H1 (cell line): Measurements from ENCODE around the gene THSD1. TPM values are rescaled to one million over a fixed set of nuclear protein-coding genes. Genes with fewer than 3 reads are reported as not detected.

Experiments used
- BACH1 ChIP-seq: IDR thresholded peaks from 2 replicates; pipeline ENCODE4 v1.6.1; 2012; ENCODE audit warnings: low read length, improper control_type of control experiment
- KDM4A ChIP-seq: IDR thresholded peaks from one replicate; pipeline ENCODE4 v1.7.1; 2012; ENCODE audit warnings: low read depth, mild to moderate bottlenecking, moderate library complexity, low read length, inconsistent platforms; ENCODE audit not compliant: severe bottlenecking
- NANOG ChIP-seq: IDR thresholded peaks from 2 replicates; pipeline ENCODE4 v1.6.1; 2011; ENCODE audit warnings: low read length, low read depth, mild to moderate bottlenecking, inconsistent platforms; ENCODE audit not compliant: insufficient read depth, poor library complexity, severe bottlenecking
- SRF ChIP-seq: IDR thresholded peaks from 2 replicates; pipeline ENCODE4 v1.6.1; 2011; ENCODE audit warnings: mild to moderate bottlenecking, low read depth, low read length, moderate library complexity
- SUZ12 ChIP-seq: fragments of 200-600 bp; sonication (generic); IDR thresholded peaks from 2 replicates; pipeline ENCODE4 v1.6.1; 2012; ENCODE audit warnings: mild to moderate bottlenecking, inconsistent platforms, low read length, moderate library complexity, mixed read lengths
- polyA plus RNA-seq, 7 experiments: library from polyadenylated mRNA; depleted of rRNA in 3 of 7; stranded (reverse) in 5 of 7; unstranded in 2 of 7; fragments of >200 nt in 5 of 7; fragments of 200-250 nt in 2 of 7; gene quantifications; 1 replicate in 5 of 7; 2 replicates in 1 of 7; 4 replicates in 1 of 7; pipeline versions ENCODE4 v1.2.1 to v1.2.3, GENCODE V29; 2011 to 2013; ENCODE audit warnings: missing spikeins in 2 of 7, mixed read lengths in 2 of 7
- total RNA-seq: library from RNA; stranded (reverse); fragmentation: NEBNext Ultra II Directional; extraction: Animal tissue kit (Norgen Biotek cat#: 25700); gene quantifications from 2 replicates; pipeline ENCODE4 v1.2.1, GENCODE V29; 2021
- TF ChIP-seq, protein P1 (sequence below): fragments of 300-600 bp; sonication (generic); IDR thresholded peaks from 2 replicates; pipeline ENCODE4 v1.7.1; 2012; ENCODE audit warnings: low read length, moderate library complexity, mild to moderate bottlenecking, inconsistent platforms; ENCODE audit not compliant: insufficient replicate concordance

THSD1 gene
- total and polyA plus RNA-seq, 2 of the 8 experiments (the other 6 are each of a cell fraction or from before 2014, with no cell fraction given), result 0.17 to 0.35 TPM

DNA sequence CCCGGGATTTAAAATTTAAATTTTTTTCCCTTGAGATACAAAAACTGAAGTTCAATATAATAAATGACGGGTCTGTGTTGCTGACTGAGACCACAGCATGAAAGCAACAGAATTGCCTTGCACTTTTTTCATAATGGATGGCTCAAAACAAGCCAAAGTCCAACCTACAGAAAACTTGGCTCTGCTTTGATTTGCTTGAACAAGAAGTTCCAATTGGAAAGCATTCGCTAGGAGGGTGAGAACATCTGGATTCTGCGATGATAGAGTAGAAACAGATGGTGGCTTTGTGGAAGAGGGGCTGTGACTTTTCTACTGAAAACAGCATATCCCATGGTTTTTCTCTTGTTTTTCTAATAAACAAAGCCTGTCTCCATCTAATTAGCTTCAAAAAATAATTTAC is 46.4 kb downstream of the THSD1 start (continued):
- TF ChIP-seq KDM4A, result no peak
- TF ChIP-seq NANOG, result no peak
- no peak for TF ChIP-seq SUZ12
- no peak for TF ChIP-seq SRF
- TF ChIP-seq, protein P1, sequence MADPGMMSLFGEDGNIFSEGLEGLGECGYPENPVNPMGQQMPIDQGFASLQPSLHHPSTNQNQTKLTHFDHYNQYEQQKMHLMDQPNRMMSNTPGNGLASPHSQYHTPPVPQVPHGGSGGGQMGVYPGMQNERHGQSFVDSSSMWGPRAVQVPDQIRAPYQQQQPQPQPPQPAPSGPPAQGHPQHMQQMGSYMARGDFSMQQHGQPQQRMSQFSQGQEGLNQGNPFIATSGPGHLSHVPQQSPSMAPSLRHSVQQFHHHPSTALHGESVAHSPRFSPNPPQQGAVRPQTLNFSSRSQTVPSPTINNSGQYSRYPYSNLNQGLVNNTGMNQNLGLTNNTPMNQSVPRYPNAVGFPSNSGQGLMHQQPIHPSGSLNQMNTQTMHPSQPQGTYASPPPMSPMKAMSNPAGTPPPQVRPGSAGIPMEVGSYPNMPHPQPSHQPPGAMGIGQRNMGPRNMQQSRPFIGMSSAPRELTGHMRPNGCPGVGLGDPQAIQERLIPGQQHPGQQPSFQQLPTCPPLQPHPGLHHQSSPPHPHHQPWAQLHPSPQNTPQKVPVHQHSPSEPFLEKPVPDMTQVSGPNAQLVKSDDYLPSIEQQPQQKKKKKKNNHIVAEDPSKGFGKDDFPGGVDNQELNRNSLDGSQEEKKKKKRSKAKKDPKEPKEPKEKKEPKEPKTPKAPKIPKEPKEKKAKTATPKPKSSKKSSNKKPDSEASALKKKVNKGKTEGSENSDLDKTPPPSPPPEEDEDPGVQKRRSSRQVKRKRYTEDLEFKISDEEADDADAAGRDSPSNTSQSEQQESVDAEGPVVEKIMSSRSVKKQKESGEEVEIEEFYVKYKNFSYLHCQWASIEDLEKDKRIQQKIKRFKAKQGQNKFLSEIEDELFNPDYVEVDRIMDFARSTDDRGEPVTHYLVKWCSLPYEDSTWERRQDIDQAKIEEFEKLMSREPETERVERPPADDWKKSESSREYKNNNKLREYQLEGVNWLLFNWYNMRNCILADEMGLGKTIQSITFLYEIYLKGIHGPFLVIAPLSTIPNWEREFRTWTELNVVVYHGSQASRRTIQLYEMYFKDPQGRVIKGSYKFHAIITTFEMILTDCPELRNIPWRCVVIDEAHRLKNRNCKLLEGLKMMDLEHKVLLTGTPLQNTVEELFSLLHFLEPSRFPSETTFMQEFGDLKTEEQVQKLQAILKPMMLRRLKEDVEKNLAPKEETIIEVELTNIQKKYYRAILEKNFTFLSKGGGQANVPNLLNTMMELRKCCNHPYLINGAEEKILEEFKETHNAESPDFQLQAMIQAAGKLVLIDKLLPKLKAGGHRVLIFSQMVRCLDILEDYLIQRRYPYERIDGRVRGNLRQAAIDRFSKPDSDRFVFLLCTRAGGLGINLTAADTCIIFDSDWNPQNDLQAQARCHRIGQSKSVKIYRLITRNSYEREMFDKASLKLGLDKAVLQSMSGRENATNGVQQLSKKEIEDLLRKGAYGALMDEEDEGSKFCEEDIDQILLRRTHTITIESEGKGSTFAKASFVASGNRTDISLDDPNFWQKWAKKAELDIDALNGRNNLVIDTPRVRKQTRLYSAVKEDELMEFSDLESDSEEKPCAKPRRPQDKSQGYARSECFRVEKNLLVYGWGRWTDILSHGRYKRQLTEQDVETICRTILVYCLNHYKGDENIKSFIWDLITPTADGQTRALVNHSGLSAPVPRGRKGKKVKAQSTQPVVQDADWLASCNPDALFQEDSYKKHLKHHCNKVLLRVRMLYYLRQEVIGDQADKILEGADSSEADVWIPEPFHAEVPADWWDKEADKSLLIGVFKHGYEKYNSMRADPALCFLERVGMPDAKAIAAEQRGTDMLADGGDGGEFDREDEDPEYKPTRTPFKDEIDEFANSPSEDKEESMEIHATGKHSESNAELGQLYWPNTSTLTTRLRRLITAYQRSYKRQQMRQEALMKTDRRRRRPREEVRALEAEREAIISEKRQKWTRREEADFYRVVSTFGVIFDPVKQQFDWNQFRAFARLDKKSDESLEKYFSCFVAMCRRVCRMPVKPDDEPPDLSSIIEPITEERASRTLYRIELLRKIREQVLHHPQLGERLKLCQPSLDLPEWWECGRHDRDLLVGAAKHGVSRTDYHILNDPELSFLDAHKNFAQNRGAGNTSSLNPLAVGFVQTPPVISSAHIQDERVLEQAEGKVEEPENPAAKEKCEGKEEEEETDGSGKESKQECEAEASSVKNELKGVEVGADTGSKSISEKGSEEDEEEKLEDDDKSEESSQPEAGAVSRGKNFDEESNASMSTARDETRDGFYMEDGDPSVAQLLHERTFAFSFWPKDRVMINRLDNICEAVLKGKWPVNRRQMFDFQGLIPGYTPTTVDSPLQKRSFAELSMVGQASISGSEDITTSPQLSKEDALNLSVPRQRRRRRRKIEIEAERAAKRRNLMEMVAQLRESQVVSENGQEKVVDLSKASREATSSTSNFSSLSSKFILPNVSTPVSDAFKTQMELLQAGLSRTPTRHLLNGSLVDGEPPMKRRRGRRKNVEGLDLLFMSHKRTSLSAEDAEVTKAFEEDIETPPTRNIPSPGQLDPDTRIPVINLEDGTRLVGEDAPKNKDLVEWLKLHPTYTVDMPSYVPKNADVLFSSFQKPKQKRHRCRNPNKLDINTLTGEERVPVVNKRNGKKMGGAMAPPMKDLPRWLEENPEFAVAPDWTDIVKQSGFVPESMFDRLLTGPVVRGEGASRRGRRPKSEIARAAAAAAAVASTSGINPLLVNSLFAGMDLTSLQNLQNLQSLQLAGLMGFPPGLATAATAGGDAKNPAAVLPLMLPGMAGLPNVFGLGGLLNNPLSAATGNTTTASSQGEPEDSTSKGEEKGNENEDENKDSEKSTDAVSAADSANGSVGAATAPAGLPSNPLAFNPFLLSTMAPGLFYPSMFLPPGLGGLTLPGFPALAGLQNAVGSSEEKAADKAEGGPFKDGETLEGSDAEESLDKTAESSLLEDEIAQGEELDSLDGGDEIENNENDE, result no peak
- TF ChIP-seq BACH1, result no peak
